DND-41 (cell line): ENCODE results near the gene TMEM109.

Experiments
- ATAC-seq: fragments of 200-7000 bp; cut with Tn5 transposase; 3 replicates; pipeline ENCODE4 v1.9.1; 2021; ENCODE audit warnings: low read depth; ENCODE audit not compliant: insufficient read depth
- DNase-seq: peaks from one replicate; pipeline ENCODE4 v3.0.0-alpha.2; 2020
- H2AFZ ChIP-seq: 2 replicates; pipeline ENCODE4 v1.6.0; 2012; ENCODE audit warnings: low read depth, low read length
- H3K27ac ChIP-seq: 2 replicates; pipeline ENCODE4 v1.5.1; 2012; ENCODE audit warnings: low read length, inconsistent platforms
- H3K27me3 ChIP-seq: fragments of 200-600 bp; sonication (generic); 2 replicates; pipeline ENCODE4 v1.6.0; 2012; ENCODE audit warnings: low read length, mild to moderate bottlenecking, inconsistent platforms; ENCODE audit not compliant: insufficient read depth, poor library complexity
- H3K36me3 ChIP-seq: 2 replicates; pipeline ENCODE4 v1.5.1; 2012; ENCODE audit warnings: low read length, inconsistent platforms; ENCODE audit not compliant: insufficient read depth
- H3K4me1 ChIP-seq: 2 replicates; pipeline ENCODE4 v1.5.1; 2012; ENCODE audit warnings: mild to moderate bottlenecking, low read length; ENCODE audit not compliant: insufficient read depth
- H3K4me2 ChIP-seq: 2 replicates; pipeline ENCODE4 v1.6.0; 2012; ENCODE audit warnings: mild to moderate bottlenecking, moderate library complexity, low read length, inconsistent platforms; ENCODE audit not compliant: insufficient read depth
- H3K4me3 ChIP-seq, 2 experiments: fragments of 200-600 bp in 1 of 2; shearing (Covaris generic) in 1 of 2; 2 replicates each; pipeline ENCODE4 v1.5.1; 2012 to 2016; ENCODE audit warnings: inconsistent platforms in 2 of 2, low read length in 2 of 2, mild to moderate bottlenecking in 2 of 2, low read depth in 1 of 2, moderate library complexity in 1 of 2
- H3K79me2 ChIP-seq: 2 replicates; pipeline ENCODE4 v1.6.0; 2012; ENCODE audit warnings: low read length, inconsistent platforms; ENCODE audit not compliant: insufficient read depth
- H3K9ac ChIP-seq: 2 replicates; pipeline ENCODE4 v1.6.0; 2012; ENCODE audit warnings: low read depth, mild to moderate bottlenecking, inconsistent platforms, low read length, moderate library complexity
- H3K9me3 ChIP-seq: 2 replicates; pipeline ENCODE4 v1.5.1; 2012; ENCODE audit warnings: low read length, moderate library complexity, mild to moderate bottlenecking, inconsistent platforms; ENCODE audit not compliant: insufficient read depth, severe bottlenecking
- H4K20me1 ChIP-seq: 2 replicates; pipeline ENCODE4 v1.6.0; 2012; ENCODE audit warnings: low read length; ENCODE audit not compliant: insufficient read depth
- EZH2 ChIP-seq: IDR thresholded peaks from 3 replicates; pipeline ENCODE4 v1.6.1; 2012; ENCODE audit warnings: borderline replicate concordance, low read depth, mild to moderate bottlenecking, moderate library complexity, low read length, inconsistent platforms; ENCODE audit not compliant: severe bottlenecking
- TF ChIP-seq, protein P1 (sequence below): IDR thresholded peaks from 2 replicates; pipeline ENCODE4 v1.5.1; 2012; ENCODE audit warnings: borderline replicate concordance, low read length, moderate library complexity, mild to moderate bottlenecking; ENCODE audit not compliant: poor library complexity, severe bottlenecking; ENCODE audit errors: extremely low read depth

The TMEM109 gene

DNA sequence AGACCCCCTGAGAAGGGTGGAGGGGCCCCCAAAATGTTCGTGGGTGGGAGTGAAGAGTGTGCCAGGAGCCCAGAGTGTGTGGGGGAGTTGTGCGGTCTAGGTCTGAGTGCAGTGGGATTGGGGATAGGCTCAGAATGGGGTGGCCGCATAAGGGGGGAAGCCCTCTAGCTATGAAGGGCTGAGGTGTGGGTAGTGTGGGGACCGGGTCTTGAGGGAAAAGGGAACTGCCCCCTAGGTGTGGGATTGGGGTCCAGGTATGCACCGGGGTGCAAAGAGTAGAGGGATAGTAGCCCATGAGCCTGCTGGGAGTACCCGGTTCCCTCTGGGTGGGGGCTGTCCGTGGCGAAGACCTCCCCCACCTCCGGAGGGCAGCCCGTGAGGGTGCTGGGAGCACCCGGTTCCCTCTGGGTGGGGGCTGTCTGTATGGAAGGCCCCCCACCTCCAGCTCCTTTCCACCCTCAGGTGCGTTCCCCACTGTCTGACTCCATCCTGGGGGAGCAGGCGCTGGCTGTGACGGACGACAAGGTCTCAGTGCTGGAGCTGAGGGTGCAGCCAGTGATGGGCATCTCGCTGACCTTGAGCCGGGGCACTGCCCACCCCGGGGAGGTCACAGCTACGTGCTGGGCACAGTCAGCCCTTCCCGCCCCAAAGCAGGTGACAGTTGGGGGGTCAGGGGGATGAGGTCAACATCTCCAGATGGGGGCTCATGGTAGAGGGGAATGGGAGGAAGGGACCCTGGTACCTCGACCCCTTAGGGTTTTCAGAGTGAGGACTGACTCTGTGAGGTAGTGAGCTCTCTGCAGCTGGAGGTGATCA is 21.0 kb downstream of the TMEM109 start:
- no peak for DNase-seq
- Histone ChIP-seq H3K4me3 (no peak overlapping the region), H4K20me1 (no peaks in the 10 kb centered on the region), H3K36me3 (no peaks in the 10 kb centered on the region), H3K9me3 (no peaks in the 10 kb centered on the region), H3K4me2 (no peak overlapping the region), H3K4me1 (no peaks in the 10 kb centered on the region), H3K27me3 (peaks cover 4% of the 10 kb centered on the region), H2AFZ (no peak overlapping the region), H3K79me2 (no peaks in the 10 kb centered on the region), H3K27ac (no peak overlapping the region), H3K9ac (no peak overlapping the region)
- no peak for ATAC-seq
- TF ChIP-seq, protein P1, sequence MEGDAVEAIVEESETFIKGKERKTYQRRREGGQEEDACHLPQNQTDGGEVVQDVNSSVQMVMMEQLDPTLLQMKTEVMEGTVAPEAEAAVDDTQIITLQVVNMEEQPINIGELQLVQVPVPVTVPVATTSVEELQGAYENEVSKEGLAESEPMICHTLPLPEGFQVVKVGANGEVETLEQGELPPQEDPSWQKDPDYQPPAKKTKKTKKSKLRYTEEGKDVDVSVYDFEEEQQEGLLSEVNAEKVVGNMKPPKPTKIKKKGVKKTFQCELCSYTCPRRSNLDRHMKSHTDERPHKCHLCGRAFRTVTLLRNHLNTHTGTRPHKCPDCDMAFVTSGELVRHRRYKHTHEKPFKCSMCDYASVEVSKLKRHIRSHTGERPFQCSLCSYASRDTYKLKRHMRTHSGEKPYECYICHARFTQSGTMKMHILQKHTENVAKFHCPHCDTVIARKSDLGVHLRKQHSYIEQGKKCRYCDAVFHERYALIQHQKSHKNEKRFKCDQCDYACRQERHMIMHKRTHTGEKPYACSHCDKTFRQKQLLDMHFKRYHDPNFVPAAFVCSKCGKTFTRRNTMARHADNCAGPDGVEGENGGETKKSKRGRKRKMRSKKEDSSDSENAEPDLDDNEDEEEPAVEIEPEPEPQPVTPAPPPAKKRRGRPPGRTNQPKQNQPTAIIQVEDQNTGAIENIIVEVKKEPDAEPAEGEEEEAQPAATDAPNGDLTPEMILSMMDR: no peak
- TF ChIP-seq EZH2: no peak

DNA sequence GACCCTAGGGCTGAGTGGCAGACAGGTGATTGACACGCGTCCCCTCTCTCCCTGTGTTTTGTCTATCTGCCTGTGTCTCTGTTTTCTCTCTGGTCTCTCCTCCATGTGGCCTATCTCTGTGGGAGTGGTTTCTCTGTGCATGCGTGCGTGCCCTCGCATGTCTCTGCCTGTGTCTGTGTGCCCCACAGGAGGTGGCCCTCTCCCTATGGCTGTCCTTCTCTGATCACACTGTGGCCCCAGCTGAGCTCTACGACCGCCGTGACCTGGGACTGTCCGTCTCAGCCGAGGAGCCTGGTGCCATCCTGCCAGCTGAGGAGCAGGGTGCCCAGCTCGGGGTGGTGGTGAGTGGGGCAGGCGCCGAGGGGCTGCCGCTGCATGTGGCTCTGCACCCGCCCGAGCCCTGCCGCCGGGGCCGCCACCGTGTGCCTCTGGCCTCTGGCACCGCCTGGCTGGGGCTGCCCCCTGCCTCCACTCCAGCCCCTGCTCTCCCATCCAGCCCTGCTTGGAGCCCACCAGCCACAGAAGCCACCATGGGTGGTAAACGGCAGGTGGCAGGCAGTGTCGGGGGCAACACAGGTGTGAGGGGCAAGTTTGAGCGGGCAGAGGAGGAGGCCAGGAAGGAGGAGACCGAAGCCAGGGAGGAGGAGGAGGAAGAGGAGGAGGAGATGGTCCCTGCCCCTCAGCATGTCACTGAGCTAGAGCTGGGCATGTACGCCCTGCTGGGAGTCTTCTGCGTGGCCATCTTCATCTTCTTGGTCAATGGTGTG is 21.9 kb downstream of the TMEM109 start:
- H3K4me1 ChIP-seq: no peaks in the 10 kb centered on the region
- peaks cover 4% of the 10 kb centered on the region for H3K27me3 ChIP-seq
- H3K36me3 ChIP-seq: no peaks in the 10 kb centered on the region
- no peaks in the 10 kb centered on the region for H3K79me2 ChIP-seq
- H2AFZ ChIP-seq: no peak overlapping the region
- H3K27ac ChIP-seq: no peak overlapping the region
- ATAC-seq: no peak
- DNase-seq: no peak
- H3K4me2 ChIP-seq: no peak overlapping the region
- H3K9me3 ChIP-seq: no peaks in the 10 kb centered on the region
- no peak overlapping the region for H3K4me3 ChIP-seq
- H4K20me1 ChIP-seq: no peaks in the 10 kb centered on the region
- no peak overlapping the region for H3K9ac ChIP-seq
- no peak for TF ChIP-seq EZH2
- TF ChIP-seq, protein P1: no peak

DNA sequence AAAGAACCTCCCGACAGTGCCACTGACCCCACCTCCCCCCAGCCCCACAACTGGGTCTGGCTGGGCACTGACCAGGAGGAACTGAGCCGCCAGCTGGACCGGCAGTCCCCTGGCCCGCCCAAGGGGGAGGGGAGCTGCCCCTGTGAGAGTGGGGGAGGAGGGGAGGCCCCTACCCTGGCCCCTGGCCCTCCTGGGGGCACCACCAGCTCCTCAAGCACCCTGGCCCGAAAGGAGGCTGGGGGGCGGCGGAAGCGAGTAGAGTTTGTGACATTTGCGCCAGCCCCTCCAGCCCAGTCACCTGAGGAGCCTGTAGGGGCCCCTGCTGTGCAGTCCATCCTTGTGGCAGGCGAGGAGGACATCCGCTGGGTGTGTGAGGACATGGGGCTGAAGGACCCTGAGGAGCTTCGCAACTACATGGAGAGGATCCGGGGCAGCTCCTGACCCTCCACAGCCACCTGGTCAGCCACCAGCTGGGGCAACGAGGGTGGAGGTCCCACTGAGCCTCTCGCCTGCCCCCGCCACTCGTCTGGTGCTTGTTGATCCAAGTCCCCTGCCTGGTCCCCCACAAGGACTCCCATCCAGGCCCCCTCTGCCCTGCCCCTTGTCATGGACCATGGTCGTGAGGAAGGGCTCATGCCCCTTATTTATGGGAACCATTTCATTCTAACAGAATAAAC is 22.6 kb downstream of the TMEM109 start:
- no peak overlapping the region for H3K27ac ChIP-seq
- H3K4me2 ChIP-seq: no peak overlapping the region
- no peaks in the 10 kb centered on the region for H3K9me3 ChIP-seq
- H2AFZ ChIP-seq: no peak overlapping the region
- no peaks in the 10 kb centered on the region for H3K4me1 ChIP-seq
- H3K27me3 ChIP-seq: peaks cover 4% of the 10 kb centered on the region
- no peak for ATAC-seq
- no peaks in the 10 kb centered on the region for H4K20me1 ChIP-seq
- no peak for DNase-seq
- no peaks in the 10 kb centered on the region for H3K79me2 ChIP-seq
- H3K9ac ChIP-seq: no peak overlapping the region
- H3K36me3 ChIP-seq: no peaks in the 10 kb centered on the region
- H3K4me3 ChIP-seq: no peak overlapping the region
- TF ChIP-seq EZH2: no peak
- TF ChIP-seq, protein P1: no peak
